Gastrocnemius medialis (tissue), 4 donors: ENCODE data around the gene LBX1. TPM values are rescaled to one million over a fixed set of nuclear protein-coding genes. Genes with fewer than 3 reads are reported as not detected.

Experiments
- ATAC-seq, 2 donors: fragments of 150-250 bp; one replicate each; pipeline ENCODE4 v1.9.1; 2016
- DNase-seq, 2 donors: peaks; one replicate each; pipeline ENCODE4 v3.0.0-alpha.2; 2019
- H3K27ac ChIP-seq, 4 donors: fragments of 200-600 bp; sonication (generic); 1 replicate in 1 of 4; 2 replicates in 3 of 4; pipeline ENCODE4 v1.5.1; 2016 to 2018; ENCODE audit warnings: mild to moderate bottlenecking in 2 of 4, moderate library complexity in 1 of 4
- H3K27me3 ChIP-seq, 3 donors: fragments of 200-600 bp; sonication (generic) in 2 of 3; 1 replicate in 1 of 3; 2 replicates in 2 of 3; pipeline versions ENCODE4 v1.5.1 to v1.6.0; 2016 to 2019; ENCODE audit warnings: mild to moderate bottlenecking in 1 of 3, moderate library complexity in 1 of 3
- H3K36me3 ChIP-seq, 2 donors: fragments of 200-600 bp; sonication (generic) in 1 of 2; one replicate each; pipeline ENCODE4 v1.5.1; 2017 to 2018
- H3K4me1 ChIP-seq, 2 donors: fragments of 200-600 bp; sonication (generic) in 1 of 2; one replicate each; pipeline ENCODE4 v1.5.1; 2016 to 2017; ENCODE audit warnings: mild to moderate bottlenecking in 2 of 2
- H3K4me3 ChIP-seq, 4 donors: fragments of 200-600 bp; sonication (generic) in 3 of 4; 1 replicate in 1 of 4; 2 replicates in 3 of 4; pipeline ENCODE4 v1.5.1; 2016 to 2019; ENCODE audit warnings: mild to moderate bottlenecking in 2 of 4
- H3K9me3 ChIP-seq, 3 donors: fragments of 200-600 bp; sonication (generic) in 2 of 3; 1 replicate in 1 of 3; 2 replicates in 2 of 3; pipeline ENCODE4 v1.5.1; 2016 to 2019
- POLR2A ChIP-seq, 2 donors: fragments of 450-650 bp; IDR thresholded peaks; one replicate each; pipeline ENCODE4 v1.6.1; 2017; ENCODE audit warnings: antibody characterized with exemption in 2 of 2, mild to moderate bottlenecking in 2 of 2, moderate library complexity in 2 of 2
- in situ Hi-C, 4 donors: fragments of 200-750 bp; cut with MboI; loops; one replicate each; pipeline versions ENCODE4 v1.15.0 to v1.8.0; 2017; ENCODE audit warnings: low sequenced_read_pairs in 4 of 4
- intact Hi-C: fragments of 100-400 bp; cut with DNase I; formaldehyde crosslinking; loops from one replicate; pipeline ENCODE4 v1.15.1; 2023; ENCODE audit warnings: low total_unique reads
- total RNA-seq, 4 donors: library from RNA; depleted of rRNA; stranded (reverse); fragments of >200 nt; gene quantifications; one replicate each; pipeline versions ENCODE4 v1.1.0 to v1.2.3, GENCODE V29; 2016
- TF ChIP-seq, protein P1 (sequence below), 5 experiments: fragments of 450-650 bp in 3 of 5; fragments of 200-600 bp in 2 of 5; sonication (generic) in 2 of 5; IDR thresholded peaks in 4 of 5; conservative IDR thresholded peaks in 1 of 5; 1 replicate in 4 of 5; 2 replicates in 1 of 5; pipeline ENCODE4 v1.5.1; 2016 to 2019; ENCODE audit warnings: antibody characterized with exemption in 5 of 5, mild to moderate bottlenecking in 3 of 5, moderate library complexity in 3 of 5

LBX1 gene
- total RNA-seq, 4 donors from 2014 or later = 10.7 to 25.9 (median 13.0) TPM

DNA sequence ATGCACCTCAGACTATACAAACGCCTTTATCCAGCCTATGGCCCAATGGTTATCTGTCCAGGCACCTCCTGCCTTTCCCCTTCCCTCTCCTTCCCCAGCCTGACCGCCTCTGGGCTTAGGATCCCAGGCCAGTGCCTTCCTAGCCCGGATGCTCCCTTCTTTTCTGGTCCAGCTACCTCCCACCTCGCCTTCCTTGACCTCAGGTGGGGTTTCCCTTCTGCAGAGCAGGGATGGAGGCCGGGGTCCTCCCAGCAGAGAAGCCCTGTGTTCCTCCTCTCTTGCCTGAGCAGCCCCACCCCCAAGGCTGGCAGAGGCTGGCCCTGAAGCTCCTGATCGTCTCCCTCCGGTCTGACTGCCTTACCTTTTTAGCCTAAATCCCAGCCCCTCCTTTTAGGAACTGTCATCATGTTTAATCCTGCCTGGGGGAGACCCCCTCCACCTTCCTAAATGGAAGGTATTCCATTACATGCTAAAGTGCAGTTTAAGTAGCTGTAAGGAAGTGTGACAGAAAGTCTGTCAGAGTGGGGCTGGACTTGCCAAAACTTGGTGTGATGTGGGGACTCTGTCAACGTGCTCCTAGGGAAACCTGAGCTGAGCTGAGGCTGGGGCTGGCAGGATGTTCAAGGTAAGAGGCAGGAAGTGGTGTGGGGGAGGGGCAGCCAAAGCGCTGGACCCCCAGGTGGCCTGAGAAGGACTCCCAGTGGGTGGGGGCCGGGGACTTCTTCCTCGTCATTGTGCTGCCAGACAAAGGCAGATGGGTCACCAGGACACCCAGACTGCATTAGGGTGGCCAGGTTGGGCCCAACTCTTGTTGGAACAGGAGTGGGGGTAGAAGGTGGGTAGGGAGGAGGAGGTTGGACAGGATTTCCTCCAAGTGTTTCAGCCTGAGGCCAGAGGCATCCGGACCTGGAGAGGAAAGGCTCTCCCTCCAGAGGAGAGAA is 39.5 kb downstream of the LBX1 start:
- DNase-seq (no peak), ATAC-seq (no peak)
- H3K4me1 ChIP-seq = no peaks in the 10 kb centered on the region
- H3K27ac ChIP-seq = no peak overlapping the region
- H3K9me3 ChIP-seq = no peaks in the 10 kb centered on the region
- no peak for TF ChIP-seq POLR2A (IDR thresholded peaks at IDR 0.05)
- TF ChIP-seq, protein P1, sequence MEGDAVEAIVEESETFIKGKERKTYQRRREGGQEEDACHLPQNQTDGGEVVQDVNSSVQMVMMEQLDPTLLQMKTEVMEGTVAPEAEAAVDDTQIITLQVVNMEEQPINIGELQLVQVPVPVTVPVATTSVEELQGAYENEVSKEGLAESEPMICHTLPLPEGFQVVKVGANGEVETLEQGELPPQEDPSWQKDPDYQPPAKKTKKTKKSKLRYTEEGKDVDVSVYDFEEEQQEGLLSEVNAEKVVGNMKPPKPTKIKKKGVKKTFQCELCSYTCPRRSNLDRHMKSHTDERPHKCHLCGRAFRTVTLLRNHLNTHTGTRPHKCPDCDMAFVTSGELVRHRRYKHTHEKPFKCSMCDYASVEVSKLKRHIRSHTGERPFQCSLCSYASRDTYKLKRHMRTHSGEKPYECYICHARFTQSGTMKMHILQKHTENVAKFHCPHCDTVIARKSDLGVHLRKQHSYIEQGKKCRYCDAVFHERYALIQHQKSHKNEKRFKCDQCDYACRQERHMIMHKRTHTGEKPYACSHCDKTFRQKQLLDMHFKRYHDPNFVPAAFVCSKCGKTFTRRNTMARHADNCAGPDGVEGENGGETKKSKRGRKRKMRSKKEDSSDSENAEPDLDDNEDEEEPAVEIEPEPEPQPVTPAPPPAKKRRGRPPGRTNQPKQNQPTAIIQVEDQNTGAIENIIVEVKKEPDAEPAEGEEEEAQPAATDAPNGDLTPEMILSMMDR (IDR thresholded peaks at IDR 0.05 in 4 of 5, conservative IDR thresholded peaks at IDR 0.05 in 1 of 5) = no peak
- H3K27me3 ChIP-seq = no peaks in the 10 kb centered on the region
- in situ Hi-C loops = no loop called here
- no peaks in the 10 kb centered on the region for H3K36me3 ChIP-seq
- intact Hi-C loops = no loop called here
- H3K4me3 ChIP-seq = no peak overlapping the region

DNA sequence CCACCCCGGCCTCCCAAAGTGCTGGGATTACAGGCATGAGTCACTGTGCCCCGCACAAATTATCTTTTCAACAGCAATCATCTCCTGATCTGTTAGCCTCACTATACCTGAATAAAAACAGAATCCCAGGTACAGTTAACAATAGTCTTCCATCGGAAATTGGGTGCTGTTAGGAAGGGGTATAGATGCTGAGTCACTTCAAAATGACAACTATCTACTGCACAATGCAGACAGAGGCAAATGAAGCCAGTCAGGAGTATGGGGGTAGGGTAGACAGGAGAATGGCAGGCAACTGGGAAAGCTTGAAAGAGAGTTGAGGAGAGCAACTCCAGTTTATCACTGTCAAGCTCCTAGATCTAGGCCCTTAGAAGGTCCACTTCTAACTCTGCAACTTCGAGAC is 40.3 kb downstream of the LBX1 start:
- ATAC-seq = no peak
- in situ Hi-C loops (no loop called here), intact Hi-C loops (no loop called here)

DNA sequence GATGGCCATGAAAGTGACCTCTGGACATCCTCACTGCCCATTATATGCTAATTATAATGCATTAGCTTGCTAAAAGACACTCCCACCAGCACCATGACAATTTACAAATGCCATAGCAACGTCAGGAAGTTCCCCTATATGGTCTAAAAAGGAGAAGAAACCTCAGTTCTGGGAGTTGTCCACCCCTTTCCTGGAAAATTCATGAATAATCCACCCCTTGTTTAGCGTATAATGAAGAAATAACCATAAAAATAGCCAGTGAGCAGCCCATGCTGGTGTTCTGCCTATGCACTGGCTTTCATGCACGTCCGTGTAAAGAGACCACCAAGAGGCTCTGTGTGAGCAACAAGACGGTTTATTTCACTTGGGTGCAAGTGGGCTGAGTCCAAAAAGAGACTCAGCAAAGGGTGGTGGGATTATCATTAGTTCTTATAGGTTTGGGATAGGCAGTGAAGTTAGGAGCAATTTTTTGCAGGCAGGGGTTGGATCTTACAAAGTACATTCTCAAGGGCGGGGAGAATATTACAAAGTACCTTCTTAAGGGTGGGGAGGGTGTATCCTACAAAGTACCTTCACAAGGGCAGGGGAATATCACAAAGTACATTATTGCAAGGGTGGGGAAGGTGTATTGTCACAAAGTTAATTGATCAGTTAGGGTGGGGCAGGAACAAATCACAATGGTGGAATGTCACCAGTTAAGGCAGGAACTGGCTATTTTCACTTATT is 45.6 kb downstream of the LBX1 start:
- DNase-seq (no peak), ATAC-seq (no peak)
- intact Hi-C loops = no loop called here
- Histone ChIP-seq H3K36me3 (no peaks in the 10 kb centered on the region), H3K9me3 (no peaks in the 10 kb centered on the region), H3K4me1 (no peaks in the 10 kb centered on the region), H3K4me3 (no peak overlapping the region), H3K27ac (no peak overlapping the region), H3K27me3 (no peaks in the 10 kb centered on the region)
- in situ Hi-C loops = no loop called here
- TF ChIP-seq POLR2A (IDR thresholded peaks at IDR 0.05) = no peak
- TF ChIP-seq, protein P1 (IDR thresholded peaks at IDR 0.05 in 4 of 5, conservative IDR thresholded peaks at IDR 0.05 in 1 of 5) = no peak

More for the DNA sequence above, 40.3 kb downstream of the LBX1 start:
- no peak overlapping the region for H3K4me3 ChIP-seq
- H3K27ac ChIP-seq = no peak overlapping the region
- no peaks in the 10 kb centered on the region for H3K9me3 ChIP-seq
- no peaks in the 10 kb centered on the region for H3K27me3 ChIP-seq
- no peak for DNase-seq
- no peaks in the 10 kb centered on the region for H3K4me1 ChIP-seq
- H3K36me3 ChIP-seq = no peaks in the 10 kb centered on the region
- no peak for TF ChIP-seq POLR2A (IDR thresholded peaks at IDR 0.05)
- TF ChIP-seq, protein P1 (IDR thresholded peaks at IDR 0.05 in 4 of 5, conservative IDR thresholded peaks at IDR 0.05 in 1 of 5) = no peak

DNA sequence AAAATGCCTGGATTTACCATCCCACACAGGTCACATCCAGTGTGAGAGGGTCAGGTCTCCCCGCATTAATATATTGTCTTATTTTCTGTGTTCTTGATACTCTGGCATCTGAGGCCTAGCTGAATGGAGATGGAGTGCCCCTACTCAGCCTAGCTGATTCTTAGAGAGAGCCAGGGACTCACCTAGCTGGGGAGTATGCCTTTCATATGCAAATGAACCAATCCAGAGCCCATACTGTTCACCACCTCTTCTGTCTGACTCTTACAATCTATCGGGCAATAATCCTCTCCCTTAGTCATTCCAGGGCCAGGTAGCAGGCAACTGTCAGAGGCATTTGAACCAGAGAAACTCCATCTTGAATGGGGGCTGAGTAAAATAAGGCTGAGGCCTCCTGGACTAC is 46.3 kb downstream of the LBX1 start:
- Histone ChIP-seq H3K27me3 (no peaks in the 10 kb centered on the region), H3K9me3 (no peaks in the 10 kb centered on the region), H3K27ac (no peak overlapping the region), H3K4me1 (no peaks in the 10 kb centered on the region), H3K4me3 (no peak overlapping the region), H3K36me3 (no peaks in the 10 kb centered on the region)
- in situ Hi-C loops = no loop called here
- intact Hi-C loops = no loop called here
- no peak for ATAC-seq
- no peak for DNase-seq
- no peak for TF ChIP-seq POLR2A (IDR thresholded peaks at IDR 0.05)
- TF ChIP-seq, protein P1 (IDR thresholded peaks at IDR 0.05 in 4 of 5, conservative IDR thresholded peaks at IDR 0.05 in 1 of 5) = no peak

Other genes with a start within 250 kb of the LBX1 start
- 100 to 1,000 TPM in 1 of 4 donors, 10 to 100 TPM in 3; 83.3 to 129 (median 92.5) TPM for gene MRPL43, start 242.0 kb downstream of the LBX1 start, total RNA-seq
- 10 to 100 TPM in 2 of 4 donors, 1 to 10 TPM in 2; 8.2 to 19.8 (median 10.0) TPM for gene TWNK, start 241.9 kb downstream of the LBX1 start, total RNA-seq
- 10 to 100 TPM; 22.5 to 44.7 (median 26.7) TPM for gene LZTS2, start 229.7 kb downstream of the LBX1 start, total RNA-seq
- under 1 TPM in 1 of 4 donors, not detected in 3; 0.11 TPM for gene PDZD7, start 198.3 kb downstream of the LBX1 start, total RNA-seq
- 1 to 10 TPM; 4.2 to 9.5 (median 7.0) TPM for gene SFXN3, start 198.2 kb downstream of the LBX1 start, total RNA-seq
- 1 to 10 TPM; 1.7 to 3.6 (median 2.2) TPM for gene KAZALD1, start 167.5 kb downstream of the LBX1 start, total RNA-seq
- not detected for gene TLX1, start 98.2 kb downstream of the LBX1 start, total RNA-seq
- 10 to 100 TPM in 3 of 4 donors, 1 to 10 TPM in 1; 8.7 to 17.3 (median 12.6) TPM for gene BTRC, start 124.7 kb upstream of the LBX1 start, total RNA-seq